ELR (cell line): ENCODE data around the gene SAMD8.
A peak's percentile ranks its signal among the peaks of the same experiment; 100 is the strongest.
"Not testable (repeated sequence)": the region's sequence is repeated elsewhere in the genome, so short reads cannot be mapped to it uniquely, and the experiment has no call there.

Source experiments
- DNase-seq: peaks from one replicate; pipeline ENCODE4 v3.0.0-alpha.2; 2015; ENCODE audit warnings: low read depth

SAMD8 gene

DNA sequence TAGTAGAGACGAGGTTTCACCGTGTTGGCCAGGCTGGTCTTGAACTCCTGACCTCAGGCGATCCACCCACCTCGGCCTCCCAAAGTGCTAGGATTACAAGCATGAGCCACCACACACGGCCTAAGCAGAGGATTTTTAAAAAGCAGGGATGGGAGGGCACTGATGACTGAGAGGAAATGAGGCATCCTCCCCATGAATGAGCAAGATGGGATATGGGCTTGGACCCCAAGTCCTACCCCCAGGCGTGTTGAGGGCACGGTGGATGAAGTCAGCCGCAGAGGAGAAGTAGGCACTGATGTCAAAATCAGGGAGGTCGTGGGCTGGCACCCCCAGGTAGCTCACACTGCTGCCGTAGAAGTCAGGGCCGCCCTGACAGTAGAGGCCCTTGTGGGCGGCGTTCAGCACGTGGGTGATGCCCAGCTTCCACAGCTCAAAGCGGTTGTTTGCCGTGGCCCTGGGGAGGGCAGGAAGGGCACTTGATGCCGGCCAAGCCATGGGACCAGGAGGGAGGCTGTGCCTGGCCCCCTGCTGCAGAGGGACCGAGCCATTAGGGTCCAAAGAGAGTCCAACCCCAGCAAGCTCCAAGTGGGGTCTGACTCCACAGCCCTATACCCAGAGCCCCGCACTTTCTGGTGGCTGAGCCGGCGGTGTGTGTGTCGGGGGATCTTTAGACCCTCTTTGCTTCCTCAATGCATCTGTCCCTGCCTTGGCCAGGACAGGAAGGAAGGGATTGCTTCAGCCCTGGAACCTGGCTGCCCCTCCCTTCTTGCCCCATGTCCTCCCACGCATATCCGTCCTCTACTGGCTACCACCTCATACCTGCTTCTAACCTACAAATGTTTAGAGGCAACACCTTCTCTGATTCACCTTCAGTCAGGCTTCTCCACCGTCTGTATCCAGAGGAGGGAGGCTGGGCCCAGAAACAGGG, 3.4 kb upstream of the SAMD8 start:
- DNase-seq = peak; percentile 60

DNA sequence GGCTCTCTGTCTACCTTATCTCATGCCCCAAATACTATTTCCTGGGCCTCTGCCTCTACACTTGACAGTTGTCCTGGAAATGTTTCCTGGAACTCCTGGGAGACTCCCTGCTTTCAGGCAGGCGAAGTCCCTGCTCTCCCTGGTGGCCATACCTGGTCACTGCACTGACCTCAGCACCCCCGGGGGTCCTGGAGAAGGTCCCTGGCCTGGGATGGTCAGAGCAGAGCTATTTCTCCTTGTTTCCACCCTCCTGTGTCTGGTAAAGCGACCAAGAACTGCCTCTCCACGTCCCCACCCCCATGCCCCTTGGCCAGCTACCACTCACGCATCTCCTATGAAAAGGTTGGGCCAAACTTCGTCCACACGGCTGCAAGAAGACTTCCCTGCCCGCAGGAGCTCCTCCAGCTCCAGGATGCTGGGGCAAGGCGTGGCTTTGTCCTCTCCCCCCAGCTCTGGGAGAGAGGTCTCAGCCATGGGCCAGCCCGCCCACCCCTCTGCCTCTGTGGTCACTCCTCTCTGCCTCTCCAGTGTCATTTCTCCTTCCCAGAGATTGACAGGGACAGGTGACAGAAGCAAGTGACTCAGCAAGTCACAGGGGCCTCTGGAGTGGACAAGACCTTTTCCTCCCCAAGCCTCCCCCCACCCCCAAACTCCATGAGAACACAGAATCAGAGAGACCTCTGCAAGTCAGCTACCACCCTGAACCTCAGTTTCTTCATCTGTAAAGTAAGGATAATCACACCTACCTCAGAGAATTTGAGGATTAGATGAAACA, 2.6 kb upstream of the SAMD8 start:
- peak; percentile 54 for DNase-seq

DNA sequence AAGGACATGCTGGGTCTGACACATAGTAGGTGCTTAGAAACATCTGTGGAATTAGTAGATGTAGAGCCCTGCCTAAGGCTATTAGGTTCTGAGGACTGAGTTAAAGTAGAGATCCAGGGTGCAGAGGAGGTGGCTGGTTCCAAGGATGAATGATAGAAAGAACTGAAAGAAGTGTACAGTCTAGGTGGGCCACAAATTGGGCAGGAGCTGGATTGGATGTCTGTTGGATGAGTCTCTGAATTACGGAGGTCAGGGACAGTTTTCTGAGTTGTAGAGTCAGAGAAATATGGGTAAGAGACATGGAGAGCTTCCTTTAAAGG, 2.0 kb upstream of the SAMD8 start:
- DNase-seq = no peak

DNA sequence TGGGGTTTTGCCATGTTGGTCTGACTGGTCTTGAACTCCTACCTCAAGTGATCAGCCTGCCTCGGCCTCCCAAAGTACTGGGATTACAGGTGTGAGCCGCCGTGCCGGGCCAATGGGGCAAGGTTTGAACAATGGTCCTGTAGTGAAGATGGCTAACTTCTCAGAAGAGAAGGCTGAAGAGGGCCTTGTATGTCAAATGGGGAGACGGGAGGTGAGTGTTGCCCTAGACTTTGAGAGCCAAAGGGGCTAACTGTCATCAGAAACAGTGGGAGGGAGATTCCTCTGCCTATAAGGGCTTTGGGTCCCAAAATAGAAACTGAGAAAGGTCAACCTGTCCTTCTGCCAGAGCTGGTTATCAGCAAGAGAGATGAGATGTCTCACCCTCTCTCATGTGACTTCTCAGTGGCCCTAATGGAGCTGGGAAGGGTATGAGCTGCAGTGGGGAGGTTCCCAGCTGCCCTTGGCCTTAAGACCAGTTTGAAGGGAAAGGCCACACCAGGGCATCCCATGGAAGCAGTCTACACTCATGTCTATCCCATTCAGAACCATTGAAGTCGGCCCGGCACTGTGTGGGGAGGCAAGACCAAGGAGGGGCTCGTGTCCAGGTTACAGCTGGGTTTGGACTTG, 1.3 kb upstream of the SAMD8 start:
- no peak for DNase-seq

DNA sequence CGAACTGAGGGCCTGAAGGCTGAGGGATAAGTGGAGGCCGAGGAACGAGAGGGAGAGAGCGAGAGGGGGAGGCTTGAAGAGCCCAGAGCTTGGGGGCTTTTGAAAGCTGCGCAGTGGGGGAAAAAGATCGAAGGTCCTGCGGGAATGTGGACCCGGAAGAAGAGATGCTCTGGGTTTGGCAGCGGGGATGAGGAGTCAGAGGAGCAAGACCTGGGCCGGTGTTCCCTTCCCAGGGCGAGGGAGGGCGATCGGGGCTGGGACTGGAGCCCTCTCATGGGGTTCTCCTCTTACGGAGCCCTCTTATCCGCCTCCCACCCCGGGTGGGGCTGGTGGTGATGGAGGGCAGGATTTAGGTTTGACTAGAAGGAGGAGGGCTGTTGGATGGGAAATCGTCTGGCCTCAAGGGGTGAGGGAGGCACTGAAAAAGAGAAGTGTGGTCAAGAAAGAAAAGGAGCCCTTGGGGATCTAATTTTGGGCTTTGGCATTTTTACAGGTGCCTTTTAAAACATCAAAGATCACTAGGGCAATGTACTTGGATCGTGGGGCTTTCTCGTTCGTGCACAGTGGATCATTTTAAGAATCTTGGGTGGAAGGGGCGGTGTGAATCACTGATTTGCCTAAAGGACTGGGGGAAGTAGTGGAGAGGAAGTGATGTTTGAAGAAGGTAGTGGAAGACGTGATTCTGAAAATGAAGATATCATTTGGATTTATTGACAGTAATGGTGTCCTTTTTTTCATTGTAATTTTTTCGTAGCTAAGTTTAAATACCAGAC, 637 bp downstream of the SAMD8 start:
- DNase-seq = peak; percentile 74

DNA sequence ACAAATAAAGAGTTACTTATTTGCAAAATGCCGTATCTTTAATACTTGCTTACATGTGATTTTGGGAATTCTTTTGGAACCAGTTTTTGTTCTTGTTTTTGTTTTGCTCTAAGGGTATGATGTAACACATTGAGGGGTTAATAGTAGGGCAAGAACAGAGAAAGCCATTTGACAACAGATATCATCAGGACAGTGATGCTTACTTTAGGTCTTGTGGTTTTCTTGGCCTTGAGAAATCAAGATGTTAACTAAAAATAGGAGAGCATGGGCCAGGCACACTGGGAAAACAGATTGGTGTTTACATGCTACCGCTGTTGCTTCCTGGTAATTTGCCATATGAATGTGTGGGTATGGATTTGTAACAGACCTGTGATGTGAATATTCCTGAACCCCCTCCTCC, 3.7 kb downstream of the SAMD8 start:
- no peak for DNase-seq

DNA sequence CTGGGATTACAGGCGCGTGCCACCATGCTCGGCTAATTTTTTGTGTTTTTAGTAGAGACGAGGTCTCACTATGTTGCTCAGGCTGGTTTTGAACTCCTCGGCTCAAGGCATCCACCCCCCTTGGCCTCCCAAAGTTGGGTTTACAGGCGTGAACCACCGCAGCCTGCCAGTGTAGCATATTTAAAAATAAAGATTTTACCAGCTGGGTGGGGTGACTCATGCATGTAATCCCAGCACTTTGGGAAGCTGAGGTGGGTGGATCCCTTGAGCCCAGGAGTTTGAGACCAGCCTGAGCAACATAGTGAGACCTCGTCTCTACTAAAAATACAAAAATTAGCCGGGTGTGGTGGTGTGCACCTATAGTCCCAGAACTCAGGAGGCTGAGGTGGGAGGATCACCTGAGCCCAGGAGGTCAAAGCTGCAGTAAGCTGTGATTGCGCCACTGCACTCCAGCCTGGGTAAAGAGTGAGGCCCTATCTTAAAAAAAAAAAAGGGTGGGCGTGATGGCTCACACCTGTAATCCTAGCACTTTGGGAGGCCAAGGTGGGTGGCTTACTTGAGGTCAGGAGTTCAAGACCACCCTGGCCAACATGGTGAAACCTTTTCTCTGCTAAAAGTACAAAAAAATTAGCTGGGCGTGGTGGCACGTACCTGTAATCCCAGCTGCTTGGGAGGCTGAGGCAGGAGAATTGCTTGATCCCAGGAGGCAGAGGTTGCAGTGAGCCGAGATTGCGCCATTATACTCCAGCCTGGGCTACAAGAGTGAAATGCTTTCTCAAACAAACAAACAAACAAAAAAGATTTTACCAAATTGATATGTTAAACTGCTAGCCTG, 5.7 kb downstream of the SAMD8 start:
- peak; percentile 50 for DNase-seq

DNA sequence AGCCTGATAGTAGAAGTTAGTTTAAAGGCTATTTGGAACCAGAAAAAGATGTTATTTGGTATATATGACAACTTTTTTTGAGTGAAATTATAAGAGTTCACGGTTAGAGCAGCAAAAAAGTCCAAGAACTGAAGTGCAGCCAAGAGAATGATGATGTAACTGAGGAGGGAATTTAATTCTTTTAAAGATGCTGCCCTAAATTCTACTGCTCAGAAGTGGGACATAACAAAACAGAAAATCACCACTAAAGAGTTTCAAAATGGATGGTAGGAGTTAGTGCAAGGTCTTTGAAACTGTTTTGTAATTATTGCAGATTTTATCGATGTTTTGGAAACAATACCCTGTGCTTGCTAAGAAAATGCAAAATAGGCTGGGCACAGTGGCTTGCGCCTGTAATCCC, 6.5 kb downstream of the SAMD8 start:
- no peak for DNase-seq

DNA sequence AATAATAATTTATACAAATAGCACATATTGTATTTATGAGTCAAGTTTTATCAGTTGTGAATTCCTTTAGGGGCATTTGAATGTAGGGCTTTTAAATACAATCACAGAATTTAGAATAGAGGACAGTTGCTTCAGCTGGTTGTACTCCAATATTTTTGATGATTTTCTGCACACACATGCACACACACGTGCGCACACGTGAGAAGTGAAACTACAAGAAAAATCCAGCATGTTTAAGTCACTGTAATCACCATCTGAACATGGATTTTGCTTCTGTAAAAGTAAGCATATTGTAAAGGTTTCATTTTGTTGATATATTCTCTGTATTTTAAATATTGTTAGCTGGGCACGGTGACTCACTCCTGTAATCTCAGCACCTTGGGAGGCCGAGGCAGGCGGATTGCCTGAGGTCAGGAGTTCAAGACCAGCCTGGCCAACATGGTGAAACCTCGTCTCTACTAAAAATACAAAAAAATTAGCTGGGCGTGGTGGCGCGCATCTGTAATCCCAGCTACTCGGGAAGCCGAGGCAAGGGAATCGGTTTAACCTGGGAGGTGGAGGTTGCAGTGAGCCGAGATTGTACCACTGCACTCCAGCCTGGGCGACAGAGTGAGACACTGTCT, 8.1 kb downstream of the SAMD8 start:
- DNase-seq = not testable (repeated sequence)

DNA sequence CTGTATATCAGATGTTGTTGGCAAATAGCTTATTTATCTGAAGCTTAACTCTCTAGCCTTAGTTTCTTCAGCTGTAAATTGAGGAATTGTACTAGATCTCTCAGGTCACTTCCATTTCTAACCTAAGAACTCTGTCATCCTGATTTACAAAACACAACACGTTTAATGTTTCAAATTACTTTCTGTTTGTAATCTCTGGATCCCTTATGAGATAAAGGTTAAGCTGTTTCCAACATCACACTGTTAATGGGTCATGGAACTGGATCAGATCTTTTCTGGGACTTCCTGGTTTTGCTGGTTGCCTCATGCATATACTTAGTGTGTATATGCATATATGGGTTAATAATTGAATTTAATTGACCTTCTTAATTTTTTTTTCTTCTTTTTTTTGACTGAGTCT, 9.9 kb downstream of the SAMD8 start:
- DNase-seq = no peak

DNA sequence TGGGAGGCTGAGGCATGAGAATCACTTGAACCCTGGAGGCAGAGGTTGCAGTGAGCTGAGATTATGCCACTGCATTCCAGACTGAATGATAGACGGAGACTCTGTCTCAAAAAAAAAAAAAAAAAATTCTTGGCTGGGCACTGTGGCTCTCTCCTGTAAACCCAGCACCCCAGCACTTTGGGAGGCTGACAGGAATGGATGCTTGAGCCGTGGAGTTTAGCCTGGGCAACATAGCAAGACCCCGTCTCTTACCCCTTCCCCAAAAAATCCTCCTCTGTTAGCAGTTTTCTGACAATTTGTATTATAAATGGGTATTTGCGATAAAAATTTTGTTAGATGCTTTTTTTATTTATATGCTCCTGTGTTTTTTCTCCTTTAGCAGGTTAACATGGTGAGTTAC, 11.0 kb downstream of the SAMD8 start:
- DNase-seq = no peak

DNA sequence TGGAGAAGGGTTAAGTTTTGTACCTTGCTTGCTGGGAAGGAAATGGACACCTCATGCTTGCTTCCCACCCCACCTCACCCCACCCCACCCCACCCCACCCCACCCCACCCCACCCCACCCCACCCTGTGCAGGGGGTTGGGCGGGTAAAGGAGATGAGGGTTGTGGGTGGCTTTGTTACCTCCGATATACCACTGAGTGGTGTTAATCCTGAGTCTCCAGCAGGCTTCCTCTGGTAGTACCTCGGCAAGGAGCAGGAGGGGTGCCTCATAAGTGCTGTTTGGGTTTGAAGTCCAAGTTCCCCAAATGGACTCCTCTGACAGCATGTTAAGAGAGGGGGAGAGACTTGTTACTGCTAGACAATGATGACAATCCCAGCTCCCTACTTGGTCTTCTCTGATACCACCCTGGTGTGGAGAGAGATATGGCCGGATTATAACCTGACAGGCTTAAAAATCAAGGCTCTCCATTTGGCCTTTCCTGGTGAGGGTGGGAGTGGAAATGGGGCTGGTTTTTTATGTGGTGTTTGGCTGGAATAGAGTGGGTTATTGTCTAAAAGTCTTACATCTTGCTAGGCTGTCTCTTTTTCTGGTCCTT, 11.7 kb downstream of the SAMD8 start:
- DNase-seq = no peak

DNA sequence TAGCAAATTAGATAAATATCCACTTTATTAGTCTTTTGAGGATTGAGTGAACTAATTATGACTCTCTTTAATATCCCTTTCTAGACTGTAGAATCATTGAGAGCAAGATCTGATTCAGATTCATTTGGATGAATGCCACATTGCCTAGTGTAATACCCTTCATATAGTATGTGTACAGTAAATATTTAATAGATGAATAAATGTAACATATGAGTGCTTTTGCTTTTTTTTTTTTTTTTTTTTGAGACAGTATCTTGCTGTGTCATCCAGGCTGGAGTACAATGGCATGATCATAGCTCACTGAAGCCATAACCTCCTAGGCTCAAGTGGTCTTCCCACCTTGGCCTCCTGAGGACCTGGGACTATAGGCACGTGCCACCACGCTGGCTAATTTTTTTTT, 14.8 kb downstream of the SAMD8 start:
- peak; percentile 53 for DNase-seq

DNA sequence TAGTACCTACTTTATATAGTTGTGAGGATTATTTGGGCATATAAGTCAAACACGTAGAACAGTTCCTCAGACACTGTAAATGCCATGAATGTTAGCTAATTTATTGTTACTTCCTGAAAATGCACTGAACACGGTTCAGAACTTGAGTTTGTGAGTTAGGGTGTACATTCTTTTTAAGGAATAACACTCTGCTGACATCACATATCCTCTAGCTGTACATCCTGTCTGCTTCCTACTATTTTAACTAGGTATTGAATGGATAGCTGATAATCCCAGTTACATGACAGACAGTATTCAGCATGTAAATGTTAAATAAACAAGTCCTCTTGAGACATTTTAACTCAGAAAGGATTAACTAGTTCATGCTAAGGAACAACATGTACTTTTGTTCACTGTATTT, 16.0 kb downstream of the SAMD8 start:
- peak; percentile 20 for DNase-seq

DNA sequence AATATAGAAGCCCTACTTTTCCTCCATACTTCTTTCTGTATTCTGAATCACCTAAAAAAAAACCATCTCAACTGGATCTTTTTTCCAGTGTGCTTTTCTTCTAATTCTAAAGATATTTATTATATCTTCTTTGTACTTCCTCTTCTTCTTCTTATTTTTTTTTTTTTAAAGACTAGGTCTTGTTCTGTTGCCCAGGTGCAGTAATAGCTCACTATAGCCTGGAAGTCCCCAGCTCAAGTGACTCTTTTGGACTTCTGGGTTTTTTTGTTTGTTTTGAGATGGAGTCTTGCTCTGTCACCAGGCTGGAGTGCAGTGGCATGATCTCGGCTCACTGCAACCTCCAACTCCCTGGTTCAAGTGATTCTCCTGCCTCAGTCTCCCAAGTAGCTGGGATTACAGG, 17.5 kb downstream of the SAMD8 start:
- not testable (repeated sequence) for DNase-seq

DNA sequence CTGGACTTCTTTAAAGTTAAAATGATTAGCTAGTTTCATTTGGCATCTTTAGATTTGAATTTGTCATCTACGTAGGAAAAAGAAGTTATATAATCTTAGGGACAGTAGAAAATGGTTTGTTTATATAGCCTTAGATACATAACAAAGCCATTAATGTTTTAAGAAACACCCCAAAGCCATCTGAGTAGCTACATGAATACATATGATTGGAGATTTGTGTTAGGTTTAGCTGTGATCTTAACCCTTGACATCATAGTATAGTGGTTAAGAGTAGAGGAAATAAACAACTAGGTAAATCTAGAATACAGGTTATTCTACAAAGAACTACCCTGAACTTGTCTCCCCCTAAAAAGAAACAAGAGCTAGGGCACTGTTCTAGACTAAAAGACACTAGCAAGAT, 18.1 kb downstream of the SAMD8 start:
- no peak for DNase-seq

DNA sequence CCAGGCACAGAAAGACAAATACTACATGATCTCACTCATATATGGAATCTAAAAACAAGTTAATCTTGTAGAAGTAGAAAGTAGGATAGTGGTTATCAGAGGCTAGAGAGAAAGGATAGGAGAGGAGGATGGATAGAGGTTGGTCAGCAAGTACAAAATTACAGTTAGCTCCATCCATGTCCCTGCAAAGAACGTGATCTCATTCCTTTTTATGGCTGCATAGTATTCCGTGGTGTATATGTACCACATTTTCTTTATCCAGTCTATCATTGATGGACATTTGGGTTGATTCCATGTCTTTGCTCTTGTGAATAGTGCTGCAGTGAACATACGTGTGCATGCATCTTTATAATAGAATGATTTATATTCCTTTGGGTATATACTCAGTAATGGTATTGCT, 22.2 kb downstream of the SAMD8 start:
- DNase-seq = not testable (repeated sequence)

DNA sequence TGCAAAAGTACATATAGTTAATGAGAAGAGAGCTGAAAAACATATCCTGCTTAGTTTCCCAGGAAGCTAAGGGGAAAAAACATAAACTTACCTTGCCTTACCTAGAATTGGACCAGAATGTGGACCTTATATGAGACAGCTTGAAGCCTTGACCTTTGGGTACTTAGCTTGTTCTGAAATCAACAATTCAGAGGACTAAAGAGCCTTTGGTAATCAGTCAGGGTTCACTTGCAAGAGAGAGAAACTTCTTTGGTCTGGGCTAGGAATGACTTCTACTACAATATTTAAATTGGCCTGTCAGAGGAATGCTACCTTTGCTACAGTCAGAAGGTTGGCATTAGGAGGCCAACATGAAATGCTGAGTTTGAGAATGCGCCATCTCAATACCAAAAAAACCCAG, 24.9 kb downstream of the SAMD8 start:
- DNase-seq = peak; percentile 23

DNA sequence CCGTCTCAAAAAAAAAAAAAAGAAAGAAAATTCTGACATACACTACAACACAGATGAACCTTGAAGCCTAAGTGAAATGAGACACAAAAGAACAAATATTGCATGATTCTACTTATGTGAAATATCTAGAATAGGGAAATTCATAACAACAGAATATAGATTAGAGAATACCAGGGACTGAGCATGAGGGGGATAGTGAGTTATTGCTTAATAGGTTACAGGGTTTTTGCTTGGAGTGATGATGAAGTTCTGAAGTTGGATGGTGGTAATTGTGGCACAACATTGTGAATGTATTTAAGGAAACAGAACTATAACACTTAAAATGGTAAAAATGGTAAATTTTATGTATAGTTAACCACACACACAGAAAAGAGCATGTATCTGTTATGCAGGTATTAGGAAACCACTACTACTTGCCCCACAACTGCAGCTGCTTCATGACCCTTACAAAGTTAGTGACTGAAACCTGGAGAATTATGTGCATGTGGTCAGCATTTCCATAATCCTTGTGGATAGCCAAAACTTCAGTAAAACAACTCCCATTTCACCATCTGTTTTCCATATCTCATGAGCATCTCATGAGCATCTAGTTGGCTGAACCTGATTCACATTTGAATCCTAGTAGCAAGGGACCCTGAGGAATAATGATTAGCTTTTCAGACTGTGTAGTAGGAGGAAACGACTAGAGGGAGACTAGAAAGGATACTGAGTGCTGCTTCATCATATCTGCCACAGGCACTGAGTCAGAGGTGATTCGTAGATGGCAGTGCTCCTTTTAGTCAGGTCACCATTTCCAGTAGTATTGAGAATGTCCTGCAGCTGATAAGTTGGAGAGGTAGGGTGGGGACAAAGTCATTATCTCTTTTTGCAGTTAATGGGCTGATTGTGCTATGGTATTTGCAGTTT, 26.3 kb downstream of the SAMD8 start:
- DNase-seq = peak; percentile 80
